ES-I3 (cell line): Measurements from ENCODE around the gene SNRNP200.
"Not testable (repeated sequence)": the region's sequence is repeated elsewhere in the genome, so short reads cannot be mapped to it uniquely, and the experiment has no call there.

ENCODE experiments used
- H3K36me3 ChIP-seq: 2 replicates; pipeline ENCODE4 v1.6.1; 2013; ENCODE audit warnings: mild to moderate bottlenecking, low read length, control low read depth, moderate library complexity; ENCODE audit not compliant: insufficient read depth
- H3K4me1 ChIP-seq: 2 replicates; pipeline ENCODE4 v1.6.1; 2013; ENCODE audit warnings: mild to moderate bottlenecking, control low read depth, low read length; ENCODE audit not compliant: insufficient read depth
- H3K9ac ChIP-seq: 2 replicates; pipeline ENCODE4 v1.6.1; 2013; ENCODE audit warnings: low read depth, mild to moderate bottlenecking, low read length, moderate library complexity
- H3K9me3 ChIP-seq: 2 replicates; pipeline ENCODE4 v1.6.1; 2013; ENCODE audit warnings: mild to moderate bottlenecking, low read length, moderate library complexity; ENCODE audit not compliant: control insufficient read depth, insufficient read depth

The SNRNP200 gene

GRCh38 chr2:96317584-96317997 is 12.2 kb upstream of the SNRNP200 start:
- Histone ChIP-seq H3K9ac (no peak overlapping the region), H3K36me3 (no peaks in the 10 kb centered on the region), H3K9me3 (no peaks in the 10 kb centered on the region), H3K4me1 (peaks cover 12% of the 10 kb centered on the region)

GRCh38 chr2:96316999-96317398 is 11.7 kb upstream of the SNRNP200 start:
- no peaks in the 10 kb centered on the region for H3K36me3 ChIP-seq
- no peaks in the 10 kb centered on the region for H3K9me3 ChIP-seq
- H3K9ac ChIP-seq, result no peak overlapping the region
- peaks cover 12% of the 10 kb centered on the region for H3K4me1 ChIP-seq

GRCh38 chr2:96315400-96316071 is 10.2 kb upstream of the SNRNP200 start:
- H3K4me1 ChIP-seq, result peaks cover 7% of the 10 kb centered on the region; the same call in 1 of the 2 replicates
- no peaks in the 10 kb centered on the region for H3K9me3 ChIP-seq
- no peaks in the 10 kb centered on the region for H3K36me3 ChIP-seq
- no peak overlapping the region for H3K9ac ChIP-seq

GRCh38 chr2:96315005-96315399 is 9.7 kb upstream of the SNRNP200 start:
- no peaks in the 10 kb centered on the region for H3K9me3 ChIP-seq
- H3K4me1 ChIP-seq, result peaks cover 6% of the 10 kb centered on the region; the same call in 1 of the 2 replicates
- H3K9ac ChIP-seq, result no peak overlapping the region
- no peaks in the 10 kb centered on the region for H3K36me3 ChIP-seq

- H3K9me3 ChIP-seq, result no peaks in the 10 kb centered on the region
- no peaks in the 10 kb centered on the region for H3K4me1 ChIP-seq
- H3K36me3 ChIP-seq, result peaks cover 6% of the 10 kb centered on the region; the same call in 1 of the 2 replicates
- no peak overlapping the region for H3K9ac ChIP-seq
Observed at GRCh38 chr2:96308248-96308647, 2.9 kb upstream of the SNRNP200 start.

- Histone ChIP-seq H3K9ac (peak overlapping the region; percentile 96), H3K4me1 (no peaks in the 10 kb centered on the region), H3K36me3 (peaks cover 24% of the 10 kb centered on the region), H3K9me3 (no peaks in the 10 kb centered on the region)
Observed at GRCh38 chr2:96306370-96306769, 1.0 kb upstream of the SNRNP200 start.

GRCh38 chr2:96305979-96306308 is 598 bp upstream of the SNRNP200 start:
- Histone ChIP-seq H3K9ac (peak overlapping the region; percentile 96), H3K36me3 (peaks cover 27% of the 10 kb centered on the region), H3K4me1 (no peaks in the 10 kb centered on the region), H3K9me3 (no peaks in the 10 kb centered on the region)

GRCh38 chr2:96304606-96305005 is 740 bp downstream of the SNRNP200 start:
- H3K4me1 ChIP-seq, result no peaks in the 10 kb centered on the region
- no peaks in the 10 kb centered on the region for H3K9me3 ChIP-seq
- H3K9ac ChIP-seq, result peak overlapping the region; percentile 96
- H3K36me3 ChIP-seq, result peaks cover 36% of the 10 kb centered on the region

- peaks cover 61% of the 10 kb centered on the region for H3K36me3 ChIP-seq
- no peaks in the 10 kb centered on the region for H3K9me3 ChIP-seq
- H3K4me1 ChIP-seq, result no peaks in the 10 kb centered on the region
- no peak overlapping the region for H3K9ac ChIP-seq
Observed at GRCh38 chr2:96301865-96302264, 3.5 kb downstream of the SNRNP200 start.

- Histone ChIP-seq H3K36me3 (peaks cover 80% of the 10 kb centered on the region), H3K9me3 (no peaks in the 10 kb centered on the region), H3K9ac (no peak overlapping the region), H3K4me1 (no peaks in the 10 kb centered on the region)
Observed at GRCh38 chr2:96296925-96297324, 8.4 kb downstream of the SNRNP200 start.

- not testable (repeated sequence) for H3K4me1 ChIP-seq, H3K9me3 ChIP-seq, H3K9ac ChIP-seq
- peaks cover 86% of the 10 kb centered on the region for H3K36me3 ChIP-seq
Observed at GRCh38 chr2:96294271-96294670, 11.1 kb downstream of the SNRNP200 start.

GRCh38 chr2:96291751-96292150 is 13.6 kb downstream of the SNRNP200 start:
- Histone ChIP-seq H3K36me3 (peaks cover 78% of the 10 kb centered on the region), H3K4me1 (no peaks in the 10 kb centered on the region), H3K9me3 (no peaks in the 10 kb centered on the region), H3K9ac (no peak overlapping the region)

- H3K9me3 ChIP-seq, result no peaks in the 10 kb centered on the region
- no peak overlapping the region for H3K9ac ChIP-seq
- H3K36me3 ChIP-seq, result peaks cover 68% of the 10 kb centered on the region
- H3K4me1 ChIP-seq, result no peaks in the 10 kb centered on the region
Observed at GRCh38 chr2:96287273-96287856, 18.0 kb downstream of the SNRNP200 start.

GRCh38 chr2:96276787-96277499 is 28.4 kb downstream of the SNRNP200 start:
- H3K4me1 ChIP-seq, result no peaks in the 10 kb centered on the region
- no peak overlapping the region for H3K9ac ChIP-seq
- H3K36me3 ChIP-seq, result peaks cover 49% of the 10 kb centered on the region
- no peaks in the 10 kb centered on the region for H3K9me3 ChIP-seq
